HL-60 (cell line): Measurements from ENCODE around the gene WNT3.

ENCODE experiments used
- CTCF ChIP-seq: IDR thresholded peaks from one replicate; pipeline ENCODE4 v1.5.1; 2011; ENCODE audit warnings: low read length, control low read depth, inconsistent platforms; ENCODE audit not compliant: insufficient read depth
- GABPA ChIP-seq: IDR thresholded peaks from 2 replicates; pipeline ENCODE4 v1.6.1; 2012; ENCODE audit warnings: low read depth
- POLR2AphosphoS5 ChIP-seq: IDR thresholded peaks from 2 replicates; pipeline ENCODE4 v1.6.1; 2012; ENCODE audit warnings: low read depth
- REST ChIP-seq: IDR thresholded peaks from 2 replicates; pipeline ENCODE4 v1.6.1; 2012; ENCODE audit warnings: low read depth; ENCODE audit not compliant: insufficient replicate concordance
- SPI1 ChIP-seq: IDR thresholded peaks from 2 replicates; pipeline ENCODE4 v1.6.1; 2012; ENCODE audit warnings: low read depth, mild to moderate bottlenecking, borderline replicate concordance

- TF ChIP-seq CTCF (no peak), POLR2AphosphoS5 (no peak), REST (no peak), GABPA (no peak), SPI1 (no peak)
Observed at GRCh38 chr17:46851029-46851741, 32.7 kb upstream of the WNT3 start, which contains the start of gene WNT9B.
